Liver (tissue), 9 donors: ENCODE results near the gene C1QTNF12. TPM values are rescaled to one million over a fixed set of nuclear protein-coding genes. Genes with fewer than 3 reads are reported as not detected.

Experiments
- DNase-seq: peaks from one replicate; pipeline ENCODE4 v3.0.0-alpha.2; 2017; ENCODE audit warnings: low spot score
- H3K27ac ChIP-seq, 2 donors: one replicate each; pipeline ENCODE4 v1.7.0; 2013; ENCODE audit warnings: inconsistent platforms in 2 of 2, low read length in 2 of 2, control low read depth in 1 of 2, low read depth in 1 of 2, mild to moderate bottlenecking in 1 of 2
- H3K27me3 ChIP-seq, 4 donors: one replicate each; pipeline versions ENCODE4 v1.6.1 to v1.7.0; 2013; ENCODE audit warnings: low read length in 3 of 4, inconsistent platforms in 1 of 4, mild to moderate bottlenecking in 1 of 4, moderate library complexity in 1 of 4; ENCODE audit not compliant: control insufficient read depth in 4 of 4, insufficient read depth in 4 of 4
- H3K36me3 ChIP-seq, 4 donors: one replicate each; pipeline versions ENCODE4 v1.6.1 to v1.7.0; 2013; ENCODE audit warnings: low read length in 3 of 4, mild to moderate bottlenecking in 3 of 4, low read depth in 1 of 4, moderate library complexity in 1 of 4; ENCODE audit not compliant: control insufficient read depth in 4 of 4, insufficient read depth in 3 of 4
- H3K4me1 ChIP-seq, 4 donors: one replicate each; pipeline versions ENCODE4 v1.6.1 to v1.7.0; 2013; ENCODE audit warnings: low read length in 3 of 4, mild to moderate bottlenecking in 3 of 4, moderate library complexity in 1 of 4; ENCODE audit not compliant: control insufficient read depth in 4 of 4, insufficient read depth in 4 of 4
- H3K4me3 ChIP-seq, 3 donors: one replicate each; pipeline versions ENCODE4 v1.6.1 to v1.7.0; 2013; ENCODE audit warnings: low read length in 3 of 3, control low read depth in 1 of 3, low read depth in 1 of 3, mild to moderate bottlenecking in 1 of 3
- H3K9ac ChIP-seq, 2 donors: one replicate each; pipeline ENCODE4 v1.7.0; 2013; ENCODE audit warnings: low read length in 2 of 2, mild to moderate bottlenecking in 2 of 2, moderate library complexity in 2 of 2, control low read depth in 1 of 2, low read depth in 1 of 2
- H3K9me3 ChIP-seq, 4 donors: one replicate each; pipeline versions ENCODE4 v1.6.1 to v1.7.0; 2013; ENCODE audit warnings: low read length in 3 of 4; ENCODE audit not compliant: control insufficient read depth in 4 of 4
- EGR1 ChIP-seq, 2 donors: IDR thresholded peaks; 2 replicates each; pipeline ENCODE4 v1.6.1; 2016 to 2018; ENCODE audit warnings: antibody characterized with exemption in 2 of 2, low read depth in 2 of 2
- FOXA1 ChIP-seq: IDR thresholded peaks from 2 replicates; pipeline ENCODE4 v1.6.1; 2016; ENCODE audit warnings: antibody characterized with exemption
- FOXA2 ChIP-seq: IDR thresholded peaks from 2 replicates; pipeline ENCODE4 v1.6.1; 2016; ENCODE audit warnings: antibody characterized with exemption
- GABPA ChIP-seq, 2 donors: IDR thresholded peaks in 1 of 2; conservative IDR thresholded peaks in 1 of 2; 2 replicates each; pipeline ENCODE4 v1.6.1; 2016; ENCODE audit warnings: antibody characterized with exemption in 2 of 2, mild to moderate bottlenecking in 1 of 2, moderate library complexity in 1 of 2
- HNF4A ChIP-seq, 2 donors: conservative IDR thresholded peaks; 2 replicates each; pipeline ENCODE4 v1.6.1; 2016; ENCODE audit warnings: antibody characterized with exemption in 2 of 2, mild to moderate bottlenecking in 2 of 2
- HNF4G ChIP-seq: IDR thresholded peaks from 2 replicates; pipeline ENCODE4 v1.6.1; 2016; ENCODE audit warnings: antibody characterized with exemption
- JUND ChIP-seq, 2 donors: IDR thresholded peaks; 2 replicates each; pipeline ENCODE4 v1.6.1; 2016; ENCODE audit warnings: antibody characterized with exemption in 2 of 2
- NR2F2 ChIP-seq: IDR thresholded peaks from 2 replicates; pipeline ENCODE4 v1.6.1; 2016; ENCODE audit warnings: antibody characterized with exemption
- RAD21 ChIP-seq, 2 donors: IDR thresholded peaks; 2 replicates each; pipeline ENCODE4 v1.6.1; 2016; ENCODE audit warnings: antibody characterized with exemption in 2 of 2, mild to moderate bottlenecking in 2 of 2
- RXRA ChIP-seq, 2 donors: IDR thresholded peaks; 2 replicates each; pipeline ENCODE4 v1.6.1; 2017 to 2018; ENCODE audit warnings: antibody characterized with exemption in 2 of 2, mild to moderate bottlenecking in 1 of 2
- SP1 ChIP-seq: IDR thresholded peaks from 2 replicates; pipeline ENCODE4 v1.6.1; 2018; ENCODE audit warnings: antibody characterized with exemption, mild to moderate bottlenecking
- TAF1 ChIP-seq: conservative IDR thresholded peaks from 2 replicates; pipeline ENCODE4 v1.6.1; 2016; ENCODE audit warnings: antibody characterized with exemption, mild to moderate bottlenecking
- YY1 ChIP-seq: IDR thresholded peaks from 2 replicates; pipeline ENCODE4 v1.6.1; 2016; ENCODE audit warnings: antibody characterized with exemption, mild to moderate bottlenecking
- whole genome bisulfite sequencing: extraction: QIAGEN DNeasy Blood & Tissue Kit; methylation state at CpG from one replicate; pipeline ENCODE4 v1.1.7; 2013; 5-methylcytosine and 5-hydroxymethylcytosine counted together
- polyA plus RNA-seq, 2 donors: library from polyadenylated mRNA; stranded (reverse) in 1 of 2; unstranded in 1 of 2; fragments of 200-250 nt in 1 of 2; fragments of >200 nt in 1 of 2; fragmentation: Nextera tagmentation in 1 of 2; extraction: Ambion mirVana in 1 of 2; gene quantifications; one replicate each; pipeline versions ENCODE4 v1.2.1 to v1.2.3, GENCODE V29; 2013 to 2015
- total RNA-seq, 2 donors: library from RNA; depleted of rRNA; stranded (reverse); fragments of >200 nt; gene quantifications; one replicate each; pipeline ENCODE4 v1.2.3, GENCODE V29; 2014
- TF ChIP-seq, protein P1 (sequence below): IDR thresholded peaks from 2 replicates; pipeline ENCODE4 v1.6.1; 2016; ENCODE audit warnings: antibody characterized with exemption
- TF ChIP-seq, protein P2 (sequence below): IDR thresholded peaks from 2 replicates; pipeline ENCODE4 v1.6.1; 2016; ENCODE audit warnings: antibody characterized with exemption
- TF ChIP-seq, protein P3 (sequence below): IDR thresholded peaks from 2 replicates; pipeline ENCODE4 v1.6.1; 2016; ENCODE audit warnings: antibody characterized with exemption
- TF ChIP-seq, protein P4 (sequence below): IDR thresholded peaks from 2 replicates; pipeline ENCODE4 v1.6.1; 2016; ENCODE audit warnings: antibody characterized with exemption, mild to moderate bottlenecking
- TF ChIP-seq, protein P5 (sequence below): fragments of 150-350 bp; IDR thresholded peaks from 2 replicates; pipeline ENCODE4 v1.5.1; 2017; ENCODE audit warnings: improper control_type of control experiment, low read depth, low read length; ENCODE audit not compliant: missing input control
- donor health status: healthy.
- donor health status: healthy.
- donor health status: healthy.
- donor health status: healthy.
- donor health status: healthy.

The C1QTNF12 gene
- total and polyA plus RNA-seq, 4 donors: 0.39 to 0.40 TPM; not detected in 2

DNA sequence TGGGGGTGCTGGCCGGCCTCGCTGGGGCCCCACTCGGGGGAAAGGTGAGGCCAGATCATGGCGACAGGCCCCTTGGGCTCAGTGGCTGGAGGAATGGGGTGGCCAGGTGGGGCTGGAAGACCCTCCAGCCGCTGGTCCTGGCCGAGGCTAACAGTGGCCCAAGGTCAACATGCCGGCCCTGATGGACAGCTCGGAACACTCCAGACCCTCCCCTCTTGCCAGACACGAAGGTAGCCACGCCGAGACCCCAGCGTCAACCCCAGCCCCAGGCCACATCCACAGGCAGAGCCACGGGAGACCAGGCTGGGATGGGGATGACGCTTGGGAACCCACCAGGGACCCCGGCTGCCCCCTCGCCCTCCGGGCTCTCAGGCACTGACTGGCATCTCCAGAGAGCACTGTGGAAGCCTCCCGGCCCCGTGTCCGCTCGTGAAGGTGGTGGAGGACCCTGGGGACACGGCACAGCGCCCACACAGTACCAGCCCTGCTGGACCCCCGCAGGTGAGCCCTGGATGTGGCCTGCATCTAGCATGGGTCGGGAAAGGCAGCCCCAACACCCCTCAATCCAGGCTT, 905 bp upstream of the C1QTNF12 start:
- Histone ChIP-seq H3K9ac (no peak overlapping the region), H3K27ac (no peak overlapping the region), H3K36me3 (peaks cover 0 to 1% (median 0%) of the 10 kb centered on the region in 4 donors), H3K27me3 (no peaks in the 10 kb centered on the region), H3K4me3 (no peak overlapping the region), H3K9me3 (no peaks in the 10 kb centered on the region), H3K4me1 (peaks cover 0 to 9% (median 3%) of the 10 kb centered on the region in 4 donors)
- no peak for DNase-seq
- 61% methylated on average over 25 of the region's 25 CpGs for WGBS
- TF ChIP-seq TAF1 (no peak), YY1 (no peak), RXRA (IDR thresholded peaks at IDR 0.05) (no peak), NR2F2 (no peak), HNF4A (conservative IDR thresholded peaks at IDR 0.05) (no peak)
- TF ChIP-seq, protein P1, sequence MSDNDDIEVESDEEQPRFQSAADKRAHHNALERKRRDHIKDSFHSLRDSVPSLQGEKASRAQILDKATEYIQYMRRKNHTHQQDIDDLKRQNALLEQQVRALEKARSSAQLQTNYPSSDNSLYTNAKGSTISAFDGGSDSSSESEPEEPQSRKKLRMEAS: no peak

DNA sequence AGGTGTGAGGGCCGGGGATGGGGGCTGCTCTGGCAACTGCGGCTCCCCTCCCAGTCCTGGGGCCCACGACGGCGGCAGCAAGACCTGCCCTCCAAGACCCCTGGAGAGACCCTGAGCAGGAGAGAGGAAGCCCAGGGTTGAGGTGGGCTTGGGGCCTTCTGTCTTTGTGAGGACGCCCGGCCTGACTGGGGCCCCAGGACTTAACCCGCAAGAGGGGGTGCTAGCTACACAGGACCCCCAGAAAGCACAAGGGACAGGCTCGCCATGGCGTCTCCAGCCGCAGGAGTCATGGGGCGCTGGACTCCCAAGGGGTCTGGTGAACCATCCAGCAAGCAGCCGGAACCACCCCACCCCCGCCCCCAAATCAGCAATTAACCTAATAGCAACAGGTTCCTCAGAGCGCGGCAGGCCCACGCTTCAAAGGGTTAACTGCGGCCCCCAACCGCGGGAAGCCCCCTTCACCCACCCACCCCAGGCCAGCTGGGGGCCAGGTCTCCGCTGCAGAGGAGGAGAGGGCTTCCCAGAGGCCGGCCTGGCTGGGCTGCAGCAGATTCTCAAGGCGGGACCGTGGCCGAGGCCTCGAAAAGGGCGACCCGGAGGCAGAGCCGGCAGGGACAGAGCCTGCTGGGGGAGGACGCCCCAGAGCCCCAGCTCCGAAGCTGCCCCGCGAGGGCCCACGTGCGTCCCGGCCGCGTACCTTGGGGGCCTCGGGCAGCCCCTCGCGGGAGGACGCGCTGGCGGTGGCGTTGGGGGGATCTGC, 525 bp downstream of the C1QTNF12 start:
- Histone ChIP-seq H3K4me1 (peaks cover 0 to 9% (median 3%) of the 10 kb centered on the region in 4 donors), H3K4me3 (no peak overlapping the region), H3K27me3 (no peaks in the 10 kb centered on the region), H3K9me3 (no peaks in the 10 kb centered on the region), H3K9ac (no peak overlapping the region), H3K27ac (no peak overlapping the region), H3K36me3 (no peaks in the 10 kb centered on the region)
- TF ChIP-seq TAF1 (no peak), NR2F2 (no peak), YY1 (no peak), GABPA (IDR thresholded peaks at IDR 0.05 in 1 of 2, conservative IDR thresholded peaks at IDR 0.05 in 1 of 2) (no peak), SP1 (no peak), FOXA2 (no peak), RXRA (IDR thresholded peaks at IDR 0.05) (no peak), FOXA1 (no peak), EGR1 (IDR thresholded peaks at IDR 0.05; ENCODE audit: low read depth in 2 of 2) (no peak), JUND (IDR thresholded peaks at IDR 0.05) (no peak), HNF4G (no peak), RAD21 (IDR thresholded peaks at IDR 0.05) (no peak)
- TF ChIP-seq, protein P2, sequence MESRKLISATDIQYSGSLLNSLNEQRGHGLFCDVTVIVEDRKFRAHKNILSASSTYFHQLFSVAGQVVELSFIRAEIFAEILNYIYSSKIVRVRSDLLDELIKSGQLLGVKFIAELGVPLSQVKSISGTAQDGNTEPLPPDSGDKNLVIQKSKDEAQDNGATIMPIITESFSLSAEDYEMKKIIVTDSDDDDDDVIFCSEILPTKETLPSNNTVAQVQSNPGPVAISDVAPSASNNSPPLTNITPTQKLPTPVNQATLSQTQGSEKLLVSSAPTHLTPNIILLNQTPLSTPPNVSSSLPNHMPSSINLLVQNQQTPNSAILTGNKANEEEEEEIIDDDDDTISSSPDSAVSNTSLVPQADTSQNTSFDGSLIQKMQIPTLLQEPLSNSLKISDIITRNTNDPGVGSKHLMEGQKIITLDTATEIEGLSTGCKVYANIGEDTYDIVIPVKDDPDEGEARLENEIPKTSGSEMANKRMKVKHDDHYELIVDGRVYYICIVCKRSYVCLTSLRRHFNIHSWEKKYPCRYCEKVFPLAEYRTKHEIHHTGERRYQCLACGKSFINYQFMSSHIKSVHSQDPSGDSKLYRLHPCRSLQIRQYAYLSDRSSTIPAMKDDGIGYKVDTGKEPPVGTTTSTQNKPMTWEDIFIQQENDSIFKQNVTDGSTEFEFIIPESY: no peak
- TF ChIP-seq, protein P3, sequence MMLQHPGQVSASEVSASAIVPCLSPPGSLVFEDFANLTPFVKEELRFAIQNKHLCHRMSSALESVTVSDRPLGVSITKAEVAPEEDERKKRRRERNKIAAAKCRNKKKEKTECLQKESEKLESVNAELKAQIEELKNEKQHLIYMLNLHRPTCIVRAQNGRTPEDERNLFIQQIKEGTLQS: no peak
- TF ChIP-seq, protein P4, sequence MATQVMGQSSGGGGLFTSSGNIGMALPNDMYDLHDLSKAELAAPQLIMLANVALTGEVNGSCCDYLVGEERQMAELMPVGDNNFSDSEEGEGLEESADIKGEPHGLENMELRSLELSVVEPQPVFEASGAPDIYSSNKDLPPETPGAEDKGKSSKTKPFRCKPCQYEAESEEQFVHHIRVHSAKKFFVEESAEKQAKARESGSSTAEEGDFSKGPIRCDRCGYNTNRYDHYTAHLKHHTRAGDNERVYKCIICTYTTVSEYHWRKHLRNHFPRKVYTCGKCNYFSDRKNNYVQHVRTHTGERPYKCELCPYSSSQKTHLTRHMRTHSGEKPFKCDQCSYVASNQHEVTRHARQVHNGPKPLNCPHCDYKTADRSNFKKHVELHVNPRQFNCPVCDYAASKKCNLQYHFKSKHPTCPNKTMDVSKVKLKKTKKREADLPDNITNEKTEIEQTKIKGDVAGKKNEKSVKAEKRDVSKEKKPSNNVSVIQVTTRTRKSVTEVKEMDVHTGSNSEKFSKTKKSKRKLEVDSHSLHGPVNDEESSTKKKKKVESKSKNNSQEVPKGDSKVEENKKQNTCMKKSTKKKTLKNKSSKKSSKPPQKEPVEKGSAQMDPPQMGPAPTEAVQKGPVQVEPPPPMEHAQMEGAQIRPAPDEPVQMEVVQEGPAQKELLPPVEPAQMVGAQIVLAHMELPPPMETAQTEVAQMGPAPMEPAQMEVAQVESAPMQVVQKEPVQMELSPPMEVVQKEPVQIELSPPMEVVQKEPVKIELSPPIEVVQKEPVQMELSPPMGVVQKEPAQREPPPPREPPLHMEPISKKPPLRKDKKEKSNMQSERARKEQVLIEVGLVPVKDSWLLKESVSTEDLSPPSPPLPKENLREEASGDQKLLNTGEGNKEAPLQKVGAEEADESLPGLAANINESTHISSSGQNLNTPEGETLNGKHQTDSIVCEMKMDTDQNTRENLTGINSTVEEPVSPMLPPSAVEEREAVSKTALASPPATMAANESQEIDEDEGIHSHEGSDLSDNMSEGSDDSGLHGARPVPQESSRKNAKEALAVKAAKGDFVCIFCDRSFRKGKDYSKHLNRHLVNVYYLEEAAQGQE: no peak
- TF ChIP-seq, protein P1: no peak
- TF ChIP-seq, protein P5, sequence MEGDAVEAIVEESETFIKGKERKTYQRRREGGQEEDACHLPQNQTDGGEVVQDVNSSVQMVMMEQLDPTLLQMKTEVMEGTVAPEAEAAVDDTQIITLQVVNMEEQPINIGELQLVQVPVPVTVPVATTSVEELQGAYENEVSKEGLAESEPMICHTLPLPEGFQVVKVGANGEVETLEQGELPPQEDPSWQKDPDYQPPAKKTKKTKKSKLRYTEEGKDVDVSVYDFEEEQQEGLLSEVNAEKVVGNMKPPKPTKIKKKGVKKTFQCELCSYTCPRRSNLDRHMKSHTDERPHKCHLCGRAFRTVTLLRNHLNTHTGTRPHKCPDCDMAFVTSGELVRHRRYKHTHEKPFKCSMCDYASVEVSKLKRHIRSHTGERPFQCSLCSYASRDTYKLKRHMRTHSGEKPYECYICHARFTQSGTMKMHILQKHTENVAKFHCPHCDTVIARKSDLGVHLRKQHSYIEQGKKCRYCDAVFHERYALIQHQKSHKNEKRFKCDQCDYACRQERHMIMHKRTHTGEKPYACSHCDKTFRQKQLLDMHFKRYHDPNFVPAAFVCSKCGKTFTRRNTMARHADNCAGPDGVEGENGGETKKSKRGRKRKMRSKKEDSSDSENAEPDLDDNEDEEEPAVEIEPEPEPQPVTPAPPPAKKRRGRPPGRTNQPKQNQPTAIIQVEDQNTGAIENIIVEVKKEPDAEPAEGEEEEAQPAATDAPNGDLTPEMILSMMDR: no peak
- DNase-seq: no peak
- 51% methylated on average over 45 of the region's 45 CpGs for WGBS
